ENCODE data around the gene STAG2. TPM values are rescaled to one million over a fixed set of nuclear protein-coding genes. Genes with fewer than 3 reads are reported as not detected.

The STAG2 gene
- total and polyA plus RNA-seq, 2 of the 13 experiments (the other 11 are each of a cell fraction or from before 2014, with no cell fraction given): 21.0 to 50.8 TPM

- TF ChIP-seq THAP9 (CRISPR knock-in tag; IDR thresholded peaks at IDR 0.05; ENCODE audit: borderline replicate concordance) (peak; percentile 95), ZNF513 (CRISPR knock-in tag; conservative IDR thresholded peaks at IDR 0.05) (no peak), ZNF746 (CRISPR knock-in tag; IDR thresholded peaks at IDR 0.05) (peak; percentile 94), ZSCAN31 (CRISPR knock-in tag; IDR thresholded peaks at IDR 0.05; ENCODE audit: low read depth) (no peak), YEATS4 (CRISPR knock-in tag; IDR thresholded peaks at IDR 0.05; ENCODE audit: borderline replicate concordance) (0 out of 2 replicates have a peak, but pooled peaks have one; percentile 28), NFRKB (IDR thresholded peaks at IDR 0.05) (0 out of 2 replicates have a peak, but pooled peaks have one; percentile 23), MAZ (IDR thresholded peaks at IDR 0.05; ENCODE audit: borderline replicate concordance, low read depth, low read length) (peak; percentile 89; the same call in 1 of the 2 replicates), MAZ (CRISPR knock-in tag; IDR thresholded peaks at IDR 0.05; ENCODE audit: low read depth) (peak; percentile 42; the same call in 1 of the 2 replicates), PLRG1 (conservative IDR thresholded peaks at IDR 0.05) (no peak), BRD4 (CRISPR knock-in tag; IDR thresholded peaks at IDR 0.05) (0 out of 2 replicates have a peak, but pooled peaks have one; percentile 37), ZC3H4 (CRISPR knock-in tag; IDR thresholded peaks at IDR 0.05; ENCODE audit: borderline replicate concordance) (peak; percentile 48; the same call in 1 of the 2 replicates), FOXP4 (CRISPR knock-in tag; IDR thresholded peaks at IDR 0.05) (0 out of 2 replicates have a peak, but pooled peaks have one; percentile 15), ZSCAN25 (CRISPR knock-in tag; IDR thresholded peaks at IDR 0.05) (peak; percentile 80), NONO (IDR thresholded peaks at IDR 0.05) (no peak), NONO (CRISPR knock-in tag; conservative IDR thresholded peaks at IDR 0.05) (peak; percentile 10; the same call in 1 of the 2 replicates), SAP130 (CRISPR knock-in tag; IDR thresholded peaks at IDR 0.05; ENCODE audit: low read depth) (peak; percentile 81), MYC (CRISPR knock-in tag; IDR thresholded peaks at IDR 0.05; ENCODE audit: borderline replicate concordance) (peak; percentile 46; the same call in 1 of the 2 replicates), REST (IDR thresholded peaks at IDR 0.05; ENCODE audit: borderline replicate concordance in 1 of 2, low read depth in 1 of 2, low read length in 2 of 2) (peak in 1 of 2 experiments; percentile 6; a peak in 1 of 4 replicates), YY1 (IDR thresholded peaks at IDR 0.05; ENCODE audit: insufficient read depth, insufficient replicate concordance, low read depth, low read length) (peak; percentile 89)
Measured at GRCh38 chrX:123961268-123962005, at the start of gene STAG2 (continued).

Data from HepG2 (cell line).